HEK293T (cell line): ENCODE measurements around the gene TUBB4B.

ENCODE experiments used
- CTCF ChIA-PET: fragments of 350-600 bp; formaldehyde crosslinking; extraction: SDS; loops from one replicate; lab custom pipeline; 2021; ENCODE audit warnings: antibody characterized with exemption, inconsistent platforms; lab: Yijun Ruan, JAX
- POLR2A ChIA-PET: fragments of 350-600 bp; formaldehyde crosslinking; extraction: SDS; loops from one replicate; lab custom pipeline; 2020; ENCODE audit warnings: antibody characterized with exemption, inconsistent platforms; lab: Yijun Ruan, JAX
- DNase-seq: peaks from one replicate; pipeline ENCODE4 v3.0.0; 2012; ENCODE audit warnings: mixed read lengths; ENCODE audit errors: extremely low spot score
- ARNT ChIP-seq: fragments of 450-650 bp; IDR thresholded peaks from 2 replicates; pipeline ENCODE4 v1.6.1; 2017; ENCODE audit warnings: mild to moderate bottlenecking
- BHLHE40 ChIP-seq: fragments of 450-650 bp; IDR thresholded peaks from 2 replicates; pipeline ENCODE4 v1.6.1; 2016; ENCODE audit warnings: mild to moderate bottlenecking, moderate library complexity, borderline replicate concordance
- CTBP1 ChIP-seq: fragments of 450-650 bp; IDR thresholded peaks from 2 replicates; pipeline ENCODE4 v1.6.1; 2016; ENCODE audit warnings: borderline replicate concordance
- ELF4 ChIP-seq: fragments of 450-650 bp; IDR thresholded peaks from 2 replicates; pipeline ENCODE4 v1.6.1; 2017; ENCODE audit warnings: antibody characterized with exemption
- FOXA1 ChIP-seq: fragments of 450-650 bp; IDR thresholded peaks from 2 replicates; pipeline ENCODE4 v1.6.1; 2016; ENCODE audit warnings: mild to moderate bottlenecking
- FOXK2 ChIP-seq: fragments of 450-650 bp; IDR thresholded peaks from 2 replicates; pipeline ENCODE4 v1.6.1; 2016; ENCODE audit warnings: mild to moderate bottlenecking
- FOXM1 ChIP-seq: fragments of 450-650 bp; IDR thresholded peaks from 2 replicates; pipeline ENCODE4 v1.6.1; 2017; ENCODE audit warnings: mild to moderate bottlenecking, borderline replicate concordance
- HDGF ChIP-seq: fragments of 450-650 bp; IDR thresholded peaks from 2 replicates; pipeline ENCODE4 v1.6.1; 2017; ENCODE audit warnings: antibody characterized with exemption, borderline replicate concordance
- L3MBTL2 ChIP-seq: fragments of 450-650 bp; conservative IDR thresholded peaks from 2 replicates; pipeline ENCODE4 v1.6.1; 2016; ENCODE audit warnings: mild to moderate bottlenecking
- LEF1 ChIP-seq: fragments of 450-650 bp; IDR thresholded peaks from 2 replicates; pipeline ENCODE4 v1.6.1; 2017; ENCODE audit warnings: mild to moderate bottlenecking, borderline replicate concordance
- NFRKB ChIP-seq: fragments of 450-650 bp; IDR thresholded peaks from 2 replicates; pipeline ENCODE4 v1.6.1; 2016; ENCODE audit warnings: mild to moderate bottlenecking, moderate library complexity
- PKNOX1 ChIP-seq: fragments of 450-650 bp; IDR thresholded peaks from 2 replicates; pipeline ENCODE4 v1.6.1; 2016
- SP1 ChIP-seq: fragments of 450-650 bp; IDR thresholded peaks from 2 replicates; pipeline ENCODE4 v1.6.1; 2017
- SUZ12 ChIP-seq: fragments of 450-650 bp; IDR thresholded peaks from 2 replicates; pipeline ENCODE4 v1.6.1; 2016; ENCODE audit warnings: mild to moderate bottlenecking
- TARDBP ChIP-seq: fragments of 450-650 bp; IDR thresholded peaks from 2 replicates; pipeline ENCODE4 v1.6.1; 2016
- ZNF384 ChIP-seq: fragments of 450-650 bp; IDR thresholded peaks from 2 replicates; pipeline ENCODE4 v1.6.1; 2016

Gene TUBB4B

GRCh38 chr9:137228968-137229896 is 11.9 kb upstream of the TUBB4B start:
- TF ChIP-seq ARNT (no peak), FOXA1 (no peak), FOXM1 (no peak)
- ChIA-PET CTCF (no interaction called here), POLR2A (interaction anchor here (0.9 kb wide), 1 partner anchor 27 kb away, joined by 4 read pairs; no protein-coding TSS in a partner anchor)
- no peak for DNase-seq

- no peak for DNase-seq
- TF ChIP-seq TARDBP = no peak
- no peak for TF ChIP-seq SP1
- TF ChIP-seq SUZ12 = no peak
- no peak for TF ChIP-seq NFRKB
- no peak for TF ChIP-seq ARNT
- TF ChIP-seq ZNF384 = no peak
- no peak for TF ChIP-seq PKNOX1
- no peak for TF ChIP-seq LEF1
- no peak for TF ChIP-seq FOXK2
- no peak for TF ChIP-seq ELF4
- TF ChIP-seq CTBP1 = no peak
- TF ChIP-seq FOXM1 = no peak
- no peak for TF ChIP-seq L3MBTL2
- no peak for TF ChIP-seq HDGF
- TF ChIP-seq BHLHE40 = no peak
- no peak for TF ChIP-seq FOXA1
- POLR2A ChIA-PET = interaction anchor here (0.9 kb wide), 1 partner anchor 26 kb away, joined by 4 read pairs; no protein-coding TSS in a partner anchor
- CTCF ChIA-PET = no interaction called here
Measured at GRCh38 chr9:137229903-137230704, 11.0 kb upstream of the TUBB4B start.

- DNase-seq = no peak
- TF ChIP-seq HDGF (no peak), ELF4 (no peak), BHLHE40 (no peak), FOXA1 (no peak), LEF1 (no peak), NFRKB (no peak), ARNT (no peak), PKNOX1 (no peak), SUZ12 (no peak), L3MBTL2 (no peak), ZNF384 (no peak), SP1 (no peak), FOXK2 (no peak), FOXM1 (no peak), CTBP1 (no peak), TARDBP (no peak)
- CTCF ChIA-PET = no interaction called here
- POLR2A ChIA-PET = no interaction called here
Measured at GRCh38 chr9:137230705-137231371, 10.2 kb upstream of the TUBB4B start, which contains the start of gene SLC34A3. Gene SLC34A3, plus strand, starts transcription at chr9:137230901. Its CDS starts 802 bp downstream, at chr9:137231703.

- ChIA-PET CTCF (no interaction called here), POLR2A (no interaction called here)
- no peak for TF ChIP-seq SP1
- TF ChIP-seq NFRKB = no peak
- no peak for TF ChIP-seq PKNOX1
- TF ChIP-seq L3MBTL2 = no peak
- no peak for DNase-seq
Measured at GRCh38 chr9:137231372-137232039, 9.6 kb upstream of the TUBB4B start.

GRCh38 chr9:137232101-137232500 is 9.0 kb upstream of the TUBB4B start:
- DNase-seq = no peak
- ChIA-PET CTCF (no interaction called here), POLR2A (no interaction called here)
- TF ChIP-seq CTBP1 = no peak
- TF ChIP-seq HDGF = no peak
- no peak for TF ChIP-seq NFRKB
- TF ChIP-seq FOXK2 = no peak
- TF ChIP-seq ARNT = no peak
- TF ChIP-seq TARDBP = no peak
- TF ChIP-seq FOXM1 = no peak
- TF ChIP-seq BHLHE40 = no peak
- TF ChIP-seq FOXA1 = no peak
- TF ChIP-seq ZNF384 = no peak
- TF ChIP-seq L3MBTL2 = no peak
- TF ChIP-seq PKNOX1 = no peak
- no peak for TF ChIP-seq SUZ12
- no peak for TF ChIP-seq ELF4
- TF ChIP-seq LEF1 = no peak
- no peak for TF ChIP-seq SP1
